ENCODE data around the gene POU6F2.
A peak's percentile ranks its signal among the peaks of the same experiment; 100 is the strongest.
"Not testable (repeated sequence)": the region's sequence is repeated elsewhere in the genome, so short reads cannot be mapped to it uniquely, and the experiment has no call there.

The POU6F2 gene

DNA sequence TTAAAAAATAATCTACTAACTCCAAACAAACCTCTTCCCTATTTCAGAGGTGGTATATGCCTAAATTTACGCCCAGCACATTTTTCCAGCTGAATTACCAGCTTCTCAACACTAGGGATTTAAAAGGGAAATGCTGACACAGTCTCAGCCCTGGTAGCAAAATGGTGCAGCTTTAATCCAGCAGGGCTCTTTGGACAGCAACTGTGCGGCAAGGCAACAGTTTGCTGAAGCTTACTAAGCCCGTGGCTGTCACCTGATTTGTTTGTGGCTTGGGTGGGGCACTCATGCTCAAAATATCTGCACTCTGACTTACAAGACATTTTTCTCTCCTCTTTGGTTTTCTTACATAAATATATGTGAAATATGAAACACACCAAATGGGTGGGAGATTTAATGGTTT is 206.7 kb downstream of the POU6F2 start:
- WGBS (ENCODE audit: extremely low coverage, insufficient coverage, low lambda C conversion rate), result no CpG with 5 or more reads among the region's 3 CpGs
- no peak overlapping the region for H3K4me2 ChIP-seq (ENCODE audit: low read length)
- H3K27me3 ChIP-seq (ENCODE audit: insufficient read depth, low read length, poor library complexity), result no peaks in the 10 kb centered on the region
- H2BK120ac ChIP-seq (ENCODE audit: low read depth, low read length), result no peak overlapping the region
- no peak overlapping the region for H2AK5ac ChIP-seq (ENCODE audit: low read length)
- H3K18ac ChIP-seq (ENCODE audit: low read length), result no peak overlapping the region
- H3K36me3 ChIP-seq (ENCODE audit: control insufficient read depth, insufficient read depth, low read length), result no peaks in the 10 kb centered on the region
- no peak overlapping the region for H3K4me3 ChIP-seq (ENCODE audit: low read length)
- H3K56ac ChIP-seq (ENCODE audit: low read length), result no peak overlapping the region
- H3K4me1 ChIP-seq (ENCODE audit: control insufficient read depth, low read depth, low read length), result peaks cover 6% of the 10 kb centered on the region
- no peak overlapping the region for H3K27ac ChIP-seq (ENCODE audit: low read depth, low read length)
- no peak overlapping the region for H3K9ac ChIP-seq (ENCODE audit: low read length)
- H2BK5ac ChIP-seq (ENCODE audit: low read length), result no peak overlapping the region
- no peak overlapping the region for H4K8ac ChIP-seq (ENCODE audit: low read depth, low read length)
- no peaks in the 10 kb centered on the region for H3K79me1 ChIP-seq (ENCODE audit: low read length)
- H3K4ac ChIP-seq (ENCODE audit: low read depth, low read length), result no peak overlapping the region
- DNase-seq, result no peak
- no peak overlapping the region for H3K23ac ChIP-seq (ENCODE audit: low read length)
- no peak overlapping the region for H4K5ac ChIP-seq (ENCODE audit: low read length)
- H2BK15ac ChIP-seq (replicated peaks; ENCODE audit: low read depth), result no peak overlapping the region
- no peaks in the 10 kb centered on the region for H3K79me2 ChIP-seq (ENCODE audit: control insufficient read depth, insufficient read depth, low read length)

- H2BK15ac ChIP-seq (replicated peaks; ENCODE audit: low read depth), result no peak overlapping the region
- H3K23ac ChIP-seq (ENCODE audit: low read length), result no peak overlapping the region
- H3K4me3 ChIP-seq (ENCODE audit: low read length), result no peak overlapping the region
- peaks cover 6% of the 10 kb centered on the region for H3K4me1 ChIP-seq (ENCODE audit: control insufficient read depth, low read depth, low read length)
- H3K36me3 ChIP-seq (ENCODE audit: control insufficient read depth, insufficient read depth, low read length), result no peaks in the 10 kb centered on the region
- H3K79me2 ChIP-seq (ENCODE audit: control insufficient read depth, insufficient read depth, low read length), result no peaks in the 10 kb centered on the region
- H3K4me2 ChIP-seq (ENCODE audit: low read length), result no peak overlapping the region
- no peak overlapping the region for H3K56ac ChIP-seq (ENCODE audit: low read length)
- H3K18ac ChIP-seq (ENCODE audit: low read length), result no peak overlapping the region
- no peak for DNase-seq
- H2BK5ac ChIP-seq (ENCODE audit: low read length), result no peak overlapping the region
- no CpG with 5 or more reads among the region's 2 CpGs for WGBS (ENCODE audit: extremely low coverage, insufficient coverage, low lambda C conversion rate)
- H3K79me1 ChIP-seq (ENCODE audit: low read length), result no peaks in the 10 kb centered on the region
- H2BK120ac ChIP-seq (ENCODE audit: low read depth, low read length), result no peak overlapping the region
- H3K9ac ChIP-seq (ENCODE audit: low read length), result no peak overlapping the region
- H4K5ac ChIP-seq (ENCODE audit: low read length), result no peak overlapping the region
- no peaks in the 10 kb centered on the region for H3K27me3 ChIP-seq (ENCODE audit: insufficient read depth, low read length, poor library complexity)
- H3K4ac ChIP-seq (ENCODE audit: low read depth, low read length), result no peak overlapping the region
- no peak overlapping the region for H4K8ac ChIP-seq (ENCODE audit: low read depth, low read length)
- H2AK5ac ChIP-seq (ENCODE audit: low read length), result no peak overlapping the region
- H3K27ac ChIP-seq (ENCODE audit: low read depth, low read length), result no peak overlapping the region
These were observed 208.4 kb downstream of the POU6F2 start for GRCh38 chr7:39186131-39186530.

- no peak overlapping the region for H2BK15ac ChIP-seq (replicated peaks; ENCODE audit: low read depth)
- no peaks in the 10 kb centered on the region for H3K27me3 ChIP-seq (ENCODE audit: insufficient read depth, low read length, poor library complexity)
- H2BK5ac ChIP-seq (ENCODE audit: low read length), result no peak overlapping the region
- no peak overlapping the region for H4K8ac ChIP-seq (ENCODE audit: low read depth, low read length)
- peak; percentile 27 for DNase-seq
- no peak overlapping the region for H3K4me2 ChIP-seq (ENCODE audit: low read length)
- no peak overlapping the region for H2BK120ac ChIP-seq (ENCODE audit: low read depth, low read length)
- no peak overlapping the region for H3K23ac ChIP-seq (ENCODE audit: low read length)
- H3K18ac ChIP-seq (ENCODE audit: low read length), result no peak overlapping the region
- H3K4me1 ChIP-seq (ENCODE audit: control insufficient read depth, low read depth, low read length), result peaks cover 6% of the 10 kb centered on the region
- H3K4ac ChIP-seq (ENCODE audit: low read depth, low read length), result no peak overlapping the region
- no peak overlapping the region for H3K27ac ChIP-seq (ENCODE audit: low read depth, low read length)
- H4K5ac ChIP-seq (ENCODE audit: low read length), result no peak overlapping the region
- no peaks in the 10 kb centered on the region for H3K79me1 ChIP-seq (ENCODE audit: low read length)
- H3K56ac ChIP-seq (ENCODE audit: low read length), result no peak overlapping the region
- no peak overlapping the region for H2AK5ac ChIP-seq (ENCODE audit: low read length)
- WGBS (ENCODE audit: extremely low coverage, insufficient coverage, low lambda C conversion rate), result no CpG with 5 or more reads among the region's 4 CpGs
- no peak overlapping the region for H3K9ac ChIP-seq (ENCODE audit: low read length)
- no peak overlapping the region for H3K4me3 ChIP-seq (ENCODE audit: low read length)
- no peaks in the 10 kb centered on the region for H3K79me2 ChIP-seq (ENCODE audit: control insufficient read depth, insufficient read depth, low read length)
- no peaks in the 10 kb centered on the region for H3K36me3 ChIP-seq (ENCODE audit: control insufficient read depth, insufficient read depth, low read length)
These were observed 209.0 kb downstream of the POU6F2 start for GRCh38 chr7:39186671-39187070.

- no peaks in the 10 kb centered on the region for H3K27me3 ChIP-seq (ENCODE audit: insufficient read depth, low read length, poor library complexity)
- WGBS (ENCODE audit: extremely low coverage, insufficient coverage, low lambda C conversion rate), result no CpG with 5 or more reads among the region's 4 CpGs
- H3K79me2 ChIP-seq (ENCODE audit: control insufficient read depth, insufficient read depth, low read length), result no peaks in the 10 kb centered on the region
- peaks cover 7% of the 10 kb centered on the region for H3K4me1 ChIP-seq (ENCODE audit: control insufficient read depth, low read depth, low read length)
- no peak overlapping the region for H3K4me3 ChIP-seq (ENCODE audit: low read length)
- DNase-seq, result peak; percentile 15
- H4K8ac ChIP-seq (ENCODE audit: low read depth, low read length), result no peak overlapping the region
- no peak overlapping the region for H2BK5ac ChIP-seq (ENCODE audit: low read length)
- H3K23ac ChIP-seq (ENCODE audit: low read length), result no peak overlapping the region
- no peaks in the 10 kb centered on the region for H3K36me3 ChIP-seq (ENCODE audit: control insufficient read depth, insufficient read depth, low read length)
- no peak overlapping the region for H3K27ac ChIP-seq (ENCODE audit: low read depth, low read length)
- H2BK15ac ChIP-seq (replicated peaks; ENCODE audit: low read depth), result no peak overlapping the region
- H3K56ac ChIP-seq (ENCODE audit: low read length), result no peak overlapping the region
- H3K4me2 ChIP-seq (ENCODE audit: low read length), result no peak overlapping the region
- no peak overlapping the region for H3K9ac ChIP-seq (ENCODE audit: low read length)
- H3K18ac ChIP-seq (ENCODE audit: low read length), result no peak overlapping the region
- no peaks in the 10 kb centered on the region for H3K79me1 ChIP-seq (ENCODE audit: low read length)
- no peak overlapping the region for H3K4ac ChIP-seq (ENCODE audit: low read depth, low read length)
- no peak overlapping the region for H2AK5ac ChIP-seq (ENCODE audit: low read length)
- H2BK120ac ChIP-seq (ENCODE audit: low read depth, low read length), result no peak overlapping the region
- H4K5ac ChIP-seq (ENCODE audit: low read length), result no peak overlapping the region
These were observed 209.4 kb downstream of the POU6F2 start for GRCh38 chr7:39187130-39187529.

GRCh38 chr7:39192476-39192875 is 214.8 kb downstream of the POU6F2 start:
- H3K23ac ChIP-seq (ENCODE audit: low read length), result no peak overlapping the region
- no peak overlapping the region for H3K4me2 ChIP-seq (ENCODE audit: low read length)
- WGBS (ENCODE audit: extremely low coverage, insufficient coverage, low lambda C conversion rate), result no CpG with 5 or more reads among the region's 1 CpG
- DNase-seq, result peak; percentile 54
- no peak overlapping the region for H3K9ac ChIP-seq (ENCODE audit: low read length)
- H2BK15ac ChIP-seq (replicated peaks; ENCODE audit: low read depth), result no peak overlapping the region
- H3K56ac ChIP-seq (ENCODE audit: low read length), result no peak overlapping the region
- peaks cover 4% of the 10 kb centered on the region for H3K4me1 ChIP-seq (ENCODE audit: control insufficient read depth, low read depth, low read length)
- H3K79me2 ChIP-seq (ENCODE audit: control insufficient read depth, insufficient read depth, low read length), result no peaks in the 10 kb centered on the region
- H2BK120ac ChIP-seq (ENCODE audit: low read depth, low read length), result no peak overlapping the region
- no peaks in the 10 kb centered on the region for H3K36me3 ChIP-seq (ENCODE audit: control insufficient read depth, insufficient read depth, low read length)
- H3K27me3 ChIP-seq (ENCODE audit: insufficient read depth, low read length, poor library complexity), result no peaks in the 10 kb centered on the region
- no peak overlapping the region for H2AK5ac ChIP-seq (ENCODE audit: low read length)
- H3K27ac ChIP-seq (ENCODE audit: low read depth, low read length), result no peak overlapping the region
- no peak overlapping the region for H2BK5ac ChIP-seq (ENCODE audit: low read length)
- H3K4ac ChIP-seq (ENCODE audit: low read depth, low read length), result no peak overlapping the region
- H3K18ac ChIP-seq (ENCODE audit: low read length), result no peak overlapping the region
- no peak overlapping the region for H3K4me3 ChIP-seq (ENCODE audit: low read length)
- H3K79me1 ChIP-seq (ENCODE audit: low read length), result no peaks in the 10 kb centered on the region
- no peak overlapping the region for H4K8ac ChIP-seq (ENCODE audit: low read depth, low read length)
- H4K5ac ChIP-seq (ENCODE audit: low read length), result no peak overlapping the region

DNA sequence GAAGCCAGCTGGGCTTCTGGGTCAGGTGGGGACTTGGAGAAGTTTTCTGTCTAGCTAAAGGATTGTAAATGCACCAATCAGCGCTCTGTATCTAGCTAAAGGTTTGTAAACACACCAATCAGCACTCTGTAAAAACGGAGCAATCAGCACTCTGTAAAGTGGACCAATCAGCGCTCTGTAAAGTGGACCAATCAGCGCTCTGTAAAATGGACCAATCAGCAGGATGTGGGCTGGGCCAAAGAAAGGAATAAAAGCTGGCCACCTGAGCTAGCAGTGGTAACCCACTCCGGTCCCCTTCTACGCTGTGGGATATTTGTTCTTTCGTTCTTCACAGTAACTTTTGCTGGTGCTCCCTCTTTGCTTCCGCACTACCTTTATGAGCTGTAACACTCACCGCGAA is 216.7 kb downstream of the POU6F2 start:
- H3K23ac ChIP-seq (ENCODE audit: low read length); H3K4me2 ChIP-seq (ENCODE audit: low read length); H3K56ac ChIP-seq (ENCODE audit: low read length); H3K9ac ChIP-seq (ENCODE audit: low read length); H3K18ac ChIP-seq (ENCODE audit: low read length); H4K5ac ChIP-seq (ENCODE audit: low read length); H3K79me2 ChIP-seq (ENCODE audit: control insufficient read depth, insufficient read depth, low read length); H2BK120ac ChIP-seq (ENCODE audit: low read depth, low read length); H3K4ac ChIP-seq (ENCODE audit: low read depth, low read length); H2BK15ac ChIP-seq (replicated peaks; ENCODE audit: low read depth); H3K79me1 ChIP-seq (ENCODE audit: low read length); H3K4me1 ChIP-seq (ENCODE audit: control insufficient read depth, low read depth, low read length); H3K36me3 ChIP-seq (ENCODE audit: control insufficient read depth, insufficient read depth, low read length); H3K27ac ChIP-seq (ENCODE audit: low read depth, low read length); H3K27me3 ChIP-seq (ENCODE audit: insufficient read depth, low read length, poor library complexity); H2BK5ac ChIP-seq (ENCODE audit: low read length); H3K4me3 ChIP-seq (ENCODE audit: low read length); H2AK5ac ChIP-seq (ENCODE audit: low read length); H4K8ac ChIP-seq (ENCODE audit: low read depth, low read length); DNase-seq: not testable (repeated sequence)
- WGBS (ENCODE audit: extremely low coverage, insufficient coverage, low lambda C conversion rate), result no CpG with 5 or more reads among the region's 10 CpGs
